Measurements from ENCODE around the gene KAZN. TPM values are rescaled to one million over a fixed set of nuclear protein-coding genes. Genes with fewer than 3 reads are reported as not detected.
A peak's percentile ranks its signal among the peaks of the same experiment; 100 is the strongest.

Gene KAZN
- total and polyA plus RNA-seq, 2 of the 8 experiments (the other 6 are each of a cell fraction or from before 2014, with no cell fraction given), result 3.7 to 11.8 TPM

DNA sequence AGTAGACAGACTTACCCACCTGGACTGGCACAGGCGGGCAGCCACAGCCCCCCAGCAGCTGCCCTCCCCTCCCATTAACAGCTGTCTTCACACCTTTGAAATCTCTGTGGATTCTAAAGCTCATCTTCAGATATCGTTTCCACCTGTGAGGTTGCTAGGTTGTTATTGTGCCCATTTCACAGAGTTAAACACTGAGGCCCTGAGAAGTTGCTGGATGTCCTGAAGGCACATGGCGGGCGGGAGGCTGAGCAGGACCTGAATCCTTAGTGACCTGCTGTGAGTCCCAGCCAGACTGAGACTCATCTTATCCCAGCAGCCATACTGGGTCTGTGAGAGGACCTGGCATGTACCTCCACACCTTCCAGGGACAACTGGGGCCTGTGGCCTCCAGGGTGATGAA is 420.3 kb downstream of the KAZN start:
- H3K79me1 ChIP-seq (ENCODE audit: low read depth, low read length), result no peaks in the 10 kb centered on the region; the same call in 1 of the 2 replicates
- H3K18ac ChIP-seq (ENCODE audit: extremely low read depth, low read length), result no peak overlapping the region
- H3K23me2 ChIP-seq (ENCODE audit: low read depth, low read length), result no peaks in the 10 kb centered on the region
- no peak overlapping the region for H2BK12ac ChIP-seq (ENCODE audit: low read depth, low read length)
- H3K4ac ChIP-seq (replicated peaks; ENCODE audit: insufficient read length, low read depth, low read length), result no peak overlapping the region
- no peak overlapping the region; a peak in 1 of 7 replicates for H3K9ac ChIP-seq (replicated peaks in 1 of 4; ENCODE audit: extremely low read depth in 1 of 4, low read depth in 3 of 4, low read length in 3 of 4)
- no peak overlapping the region for H2BK5ac ChIP-seq (ENCODE audit: low read depth, low read length)
- H2AK5ac ChIP-seq (ENCODE audit: low read depth, low read length), result no peak overlapping the region
- H2BK20ac ChIP-seq (ENCODE audit: low read length), result no peak overlapping the region
- H3K56ac ChIP-seq (replicated peaks; ENCODE audit: insufficient read length, low read depth, low read length), result no peak overlapping the region
- H3K4me2 ChIP-seq (ENCODE audit: insufficient read depth in 1 of 2, low read depth in 2 of 2, low read length in 2 of 2), result no peak overlapping the region
- FAIRE-seq (no peak), DNase-seq (ENCODE audit: low read depth in 1 of 2, low spot score in 2 of 2) (no peak)
- H3K9me3 ChIP-seq (ENCODE audit: insufficient read depth in 2 of 2, low read depth in 1 of 2, low read length in 1 of 2), result no peaks in the 10 kb centered on the region
- no peak overlapping the region for H3K23ac ChIP-seq (ENCODE audit: insufficient read length)
- no peaks in the 10 kb centered on the region for H3K79me2 ChIP-seq (ENCODE audit: control insufficient read depth in 1 of 2, insufficient read depth in 2 of 2, low read length in 2 of 2)
- peaks cover 0 to 8% (median 0%) of the 10 kb centered on the region in 4 experiments; a peak in 3 of 7 replicates for H3K4me1 ChIP-seq (replicated peaks in 1 of 4; ENCODE audit: control insufficient read depth in 3 of 4, insufficient read depth in 4 of 4, low read length in 3 of 4)
- H3K27me3 ChIP-seq (replicated peaks in 1 of 4; ENCODE audit: control insufficient read depth in 3 of 4, extremely low read depth in 1 of 4, insufficient read depth in 3 of 4, low read length in 3 of 4), result no peaks in the 10 kb centered on the region
- ChIA-PET POLR2A (ENCODE audit: partially characterized antibody) (no interaction called here), CTCF (ENCODE audit: partially characterized antibody) (interaction anchor here (8.2 kb wide), 1 partner anchor 9 kb away, joined by 45 read pairs; no protein-coding TSS in a partner anchor)
- H4K5ac ChIP-seq (ENCODE audit: insufficient read length, low read depth, low read length), result no peak overlapping the region
- 0 out of 2 replicates have a peak overlapping the region, but pooled peaks have one; percentile 36 for H4K8ac ChIP-seq (ENCODE audit: extremely low read depth, insufficient read depth, low read length)
- TF ChIP-seq NRF1 (IDR thresholded peaks at IDR 0.05; ENCODE audit: low read depth, low read length) (no peak), KDM1A (IDR thresholded peaks at IDR 0.05; ENCODE audit: borderline replicate concordance, low read length) (peak; percentile 47; the same call in 1 of the 2 replicates)
- H2AFZ ChIP-seq (ENCODE audit: low read length), result no peak overlapping the region
- no peak overlapping the region for H3K4me3 ChIP-seq (ENCODE audit: extremely low read depth in 1 of 4, insufficient read depth in 2 of 4, low read depth in 3 of 4, low read length in 4 of 4)
- H2BK15ac ChIP-seq (ENCODE audit: low read length), result no peak overlapping the region
- no peak overlapping the region for H3K14ac ChIP-seq (ENCODE audit: insufficient read length)
- no peak overlapping the region for H3K27ac ChIP-seq (ENCODE audit: low read depth, low read length)
- H4K20me1 ChIP-seq (replicated peaks in 1 of 2; ENCODE audit: control insufficient read depth in 1 of 2, insufficient read depth in 2 of 2, low read length in 2 of 2), result no peaks in the 10 kb centered on the region
- H2BK120ac ChIP-seq (replicated peaks; ENCODE audit: low read depth, low read length), result no peak overlapping the region
- 92% methylated on average over 4 of the region's 4 CpGs; no CpG with 5 or more reads in 1 of the 2 experiments for WGBS, 2 experiments (ENCODE audit: extremely low coverage in 1 of 2, insufficient coverage in 1 of 2, insufficient read length in 1 of 2, insufficient replicate concordance in 2 of 2, low coverage in 1 of 2, low lambda C conversion rate in 2 of 2, missing lambda C conversion rate in 1 of 2)
- no peak overlapping the region for H4K91ac ChIP-seq (replicated peaks; ENCODE audit: insufficient read length, low read length)
- H3K36me3 ChIP-seq (ENCODE audit: control insufficient read depth in 2 of 4, insufficient read depth in 4 of 4, low read length in 3 of 4), result no peaks in the 10 kb centered on the region
